Muscle of back (tissue), 11 donors: ENCODE results near the gene TENM3. TPM values are rescaled to one million over a fixed set of nuclear protein-coding genes. Genes with fewer than 3 reads are reported as not detected.
"Not testable (repeated sequence)": the region's sequence is repeated elsewhere in the genome, so short reads cannot be mapped to it uniquely, and the experiment has no call there.

Experiments
- DNase-seq, 3 donors: peaks; one replicate each; pipeline versions ENCODE4 v3.0.0 to v3.0.0-alpha.2; 2013
- polyA plus RNA-seq, 10 donors: library from polyadenylated mRNA; unstranded; fragments of 120-200 nt; gene quantifications; one replicate each; pipeline ENCODE4 v1.2.1, GENCODE V29; 2013; ENCODE audit not compliant: insufficient read length in 10 of 10

The TENM3 gene
- polyA plus RNA-seq, 10 donors, result 9.2 to 23.1 (median 15.7) TPM

GRCh38 chr4:182808673-182809416, 565.6 kb downstream of the TENM3 start:
- no peak for DNase-seq

DNA sequence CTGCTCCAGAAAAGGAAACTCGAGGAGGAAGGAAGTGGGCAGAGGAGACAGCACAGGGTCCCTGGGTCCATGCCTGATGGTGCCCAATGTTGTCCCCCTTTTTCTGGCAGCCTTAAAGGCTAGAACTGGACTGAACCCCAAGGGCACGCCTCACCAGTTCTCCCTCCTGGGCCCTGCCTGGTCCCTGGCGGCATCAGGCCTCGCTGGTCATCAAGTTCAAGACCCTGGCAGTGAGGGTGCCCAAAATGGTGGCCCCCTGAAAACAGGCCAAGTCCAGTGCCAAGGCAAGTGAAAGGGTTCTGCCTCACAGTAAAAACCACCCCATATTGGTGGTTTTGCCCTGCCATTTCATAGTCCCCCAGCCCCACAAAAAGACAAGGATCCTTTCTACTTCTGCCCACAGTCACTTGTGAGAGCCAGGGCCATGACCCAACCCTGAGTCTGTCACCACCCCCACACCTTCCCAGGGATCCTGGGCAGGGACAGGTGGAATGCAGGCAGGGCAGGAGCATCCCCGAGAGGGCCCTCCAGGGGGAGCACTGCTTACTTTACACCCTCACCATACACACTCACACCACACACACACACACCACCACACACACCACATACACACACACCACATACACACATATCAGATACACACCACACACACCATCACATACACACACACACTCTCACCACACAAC, 566.4 kb downstream of the TENM3 start:
- no peak for DNase-seq

DNA sequence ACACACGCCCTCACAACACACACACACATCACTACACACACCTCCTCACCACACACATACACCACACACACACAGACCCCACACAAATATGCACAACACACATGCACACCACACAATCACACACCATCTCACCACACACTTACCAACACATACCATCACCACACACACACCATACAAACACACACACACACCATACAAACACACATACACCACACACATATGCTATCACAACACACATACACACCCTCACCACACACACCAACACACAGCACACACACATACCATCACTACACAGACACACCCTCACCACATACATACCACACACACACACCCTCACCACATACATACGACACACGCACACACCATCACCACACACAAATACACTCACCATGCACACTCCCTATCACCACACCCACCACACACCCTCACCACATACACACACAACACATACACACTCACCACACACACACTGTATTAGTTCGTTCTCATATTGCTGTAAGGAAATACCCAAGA, 567.0 kb downstream of the TENM3 start:
- DNase-seq, result no peak

DNA sequence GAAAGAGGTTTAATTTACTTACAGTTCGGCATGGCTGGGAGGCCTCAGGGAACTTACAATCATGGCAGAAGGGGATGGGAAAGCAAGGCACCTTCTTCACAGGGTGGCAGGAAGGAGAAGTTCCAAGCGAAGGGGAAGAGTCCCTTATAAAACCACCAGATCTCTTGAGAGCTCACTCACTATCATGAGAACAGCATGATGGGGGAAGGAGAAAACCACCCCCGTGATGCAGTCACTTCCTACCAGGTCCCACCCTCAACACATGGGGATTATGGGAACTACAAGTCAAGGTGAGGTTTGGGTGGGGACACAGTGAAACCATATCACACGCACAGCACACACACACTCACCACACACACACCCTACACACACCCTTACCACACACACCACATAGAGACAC, 569.7 kb downstream of the TENM3 start:
- no peak for DNase-seq

DNA sequence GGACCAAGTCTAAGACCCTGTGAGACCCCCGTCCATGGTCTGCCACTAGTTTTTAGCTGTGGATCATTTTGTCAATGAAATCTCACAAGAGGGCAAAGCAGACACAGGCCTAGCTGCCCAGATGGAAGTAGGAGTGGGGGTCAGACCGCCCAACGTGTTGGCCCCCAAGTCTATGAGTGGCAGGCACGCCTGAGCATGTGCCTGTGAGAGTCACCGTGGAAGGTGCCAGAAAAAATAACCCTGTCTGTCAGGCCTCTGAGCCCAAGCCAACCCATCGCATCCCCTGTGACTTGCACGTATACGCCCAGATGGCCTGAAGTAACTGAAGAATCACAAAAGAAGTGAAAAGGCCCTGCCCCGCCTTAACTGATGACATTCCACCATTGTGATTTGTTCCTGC, 570.9 kb downstream of the TENM3 start:
- DNase-seq, result not testable (repeated sequence)

DNA sequence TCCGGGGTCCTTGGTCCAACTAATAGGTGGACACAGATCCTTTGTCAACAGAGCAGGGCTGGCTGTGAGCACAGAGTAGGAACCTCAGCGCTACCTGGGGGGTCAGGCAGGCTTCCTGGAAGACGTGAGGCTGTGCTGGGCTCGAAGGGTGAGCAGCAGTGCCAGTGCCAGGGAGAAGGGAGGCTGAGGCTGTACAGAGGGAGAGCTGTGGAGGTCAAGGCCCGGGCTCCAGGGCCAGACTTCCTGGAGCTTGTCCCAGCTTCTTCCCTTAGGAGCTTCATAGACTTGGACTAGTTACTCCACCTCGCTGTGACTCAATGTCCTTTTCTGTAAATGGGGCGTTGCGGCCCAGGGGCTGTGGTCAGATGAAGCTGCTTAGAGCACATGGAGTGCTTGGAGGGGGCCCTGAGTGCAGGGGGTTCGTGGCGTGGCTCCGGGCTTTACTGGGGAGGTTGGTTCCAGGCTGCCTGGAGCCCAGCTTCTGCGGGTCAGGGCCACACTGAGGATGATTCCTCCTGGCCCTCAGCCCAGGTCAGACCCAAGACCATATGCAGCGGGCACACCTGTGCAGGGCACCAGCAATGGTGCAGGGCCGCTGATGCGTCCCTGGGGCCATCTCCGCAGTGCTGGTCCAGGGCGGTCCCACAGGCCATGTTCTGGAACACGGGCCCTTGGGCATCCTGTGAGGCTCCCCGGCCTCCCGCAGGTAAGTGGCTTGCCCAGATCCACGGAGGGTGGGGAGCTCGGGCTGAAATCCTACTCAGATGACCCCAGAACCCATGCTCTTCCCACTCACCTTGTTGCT, 575.9 kb downstream of the TENM3 start:
- no peak for DNase-seq

GRCh38 chr4:182819751-182820150, 576.5 kb downstream of the TENM3 start:
- DNase-seq, result no peak

- DNase-seq, result no peak
These were observed 579.4 kb downstream of the TENM3 start for GRCh38 chr4:182822554-182822953.

GRCh38 chr4:182823576-182823975, 580.4 kb downstream of the TENM3 start:
- no peak for DNase-seq

DNA sequence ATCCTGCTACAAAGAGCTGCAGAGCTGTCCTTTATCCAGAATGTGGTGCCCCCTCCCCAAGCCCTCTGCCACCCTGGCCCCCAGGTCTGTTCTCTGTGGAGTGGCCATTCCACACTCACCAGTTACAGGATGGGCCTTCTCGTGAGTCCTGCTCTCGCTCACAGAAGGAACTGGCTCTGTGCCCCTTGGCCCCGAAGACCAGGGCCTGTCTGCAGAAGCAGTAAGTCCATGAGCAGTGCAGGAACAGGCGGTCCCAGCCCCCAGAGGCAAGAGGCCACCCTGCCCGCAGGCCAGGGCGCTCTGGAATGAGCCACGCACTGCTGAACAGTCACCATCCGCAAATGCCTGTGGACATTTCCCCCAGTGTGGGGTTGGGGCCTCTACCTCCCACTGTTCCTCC, 581.8 kb downstream of the TENM3 start:
- DNase-seq, result no peak

DNA sequence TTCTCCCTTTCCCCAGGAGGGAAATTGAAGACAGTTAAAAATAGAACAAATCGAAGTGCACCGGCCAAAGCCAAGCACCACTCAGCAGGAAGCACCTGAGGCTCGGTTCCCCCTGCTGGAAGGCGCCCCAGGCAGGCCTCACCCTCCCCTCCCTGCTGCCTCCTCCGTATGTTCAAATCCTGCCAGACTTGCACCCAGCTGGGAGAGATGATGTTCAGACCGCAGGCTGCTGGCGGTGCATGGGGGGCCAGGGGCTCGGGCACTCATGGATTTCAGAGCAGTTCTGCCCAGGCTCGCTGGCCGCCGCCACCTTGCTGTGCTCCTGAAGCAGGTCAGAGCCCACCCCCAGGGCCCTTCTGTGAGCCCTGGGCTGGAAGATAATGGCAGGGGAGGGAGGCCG, 582.6 kb downstream of the TENM3 start:
- no peak for DNase-seq

DNA sequence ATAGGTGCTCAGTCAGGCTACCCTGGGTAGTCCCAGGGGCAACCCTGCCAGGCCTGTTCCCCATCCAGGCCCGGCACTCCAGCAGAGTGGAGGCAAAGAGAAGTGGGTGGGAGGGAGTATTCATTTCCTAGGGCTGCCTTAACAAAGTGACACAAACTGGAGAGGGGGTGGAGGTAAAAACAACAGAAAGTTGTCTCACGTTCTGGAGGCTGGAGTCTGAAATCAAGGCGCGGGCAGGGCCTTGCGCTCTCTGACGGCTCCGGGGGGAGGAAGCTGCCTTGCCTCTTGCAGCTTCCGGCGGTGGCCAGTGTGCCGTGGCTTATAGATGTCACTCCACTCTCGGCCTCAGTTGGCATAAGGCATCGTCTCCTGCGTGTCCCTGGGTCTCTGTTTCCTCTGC, 583.2 kb downstream of the TENM3 start:
- DNase-seq, result no peak

DNA sequence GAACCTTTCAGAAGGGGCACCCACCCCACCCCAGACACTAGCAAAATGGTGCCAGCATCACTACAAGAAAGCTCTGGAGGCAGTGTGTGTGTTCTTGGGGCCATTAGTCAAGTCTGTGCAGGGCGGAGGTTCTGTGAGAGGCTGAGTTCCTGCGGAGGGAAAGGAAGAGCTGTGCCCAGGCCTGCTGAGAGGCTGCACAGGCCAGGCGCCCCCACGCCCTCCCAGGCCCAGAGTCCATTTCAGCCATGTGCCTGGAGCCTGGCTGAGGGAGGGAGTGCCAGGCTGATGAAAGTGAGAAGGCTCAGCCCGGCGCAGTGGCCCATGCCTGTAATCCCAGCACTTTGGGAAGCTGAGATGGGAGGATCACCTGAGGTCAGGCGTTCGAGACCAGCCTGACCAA, 584.0 kb downstream of the TENM3 start:
- DNase-seq, result no peak

DNA sequence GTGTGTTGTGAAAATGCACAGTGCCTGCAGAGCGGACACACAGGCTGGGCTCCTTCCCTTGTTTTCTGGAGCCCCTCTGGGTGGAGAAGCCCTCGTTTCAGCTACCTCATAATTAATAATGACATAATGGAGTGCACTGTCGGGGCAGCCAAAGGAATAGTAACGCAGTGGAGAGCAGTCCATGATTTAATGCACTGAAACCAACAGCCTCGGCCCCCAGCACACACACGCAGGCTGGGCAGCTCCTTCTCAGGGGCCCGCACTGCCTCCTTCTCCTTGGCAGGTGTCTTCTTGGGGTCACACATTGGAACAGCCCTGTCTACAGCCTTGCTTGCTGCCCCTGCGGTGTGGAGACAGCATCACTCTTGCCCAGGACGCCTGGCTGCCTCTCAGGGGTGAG, 584.8 kb downstream of the TENM3 start:
- no peak for DNase-seq

DNA sequence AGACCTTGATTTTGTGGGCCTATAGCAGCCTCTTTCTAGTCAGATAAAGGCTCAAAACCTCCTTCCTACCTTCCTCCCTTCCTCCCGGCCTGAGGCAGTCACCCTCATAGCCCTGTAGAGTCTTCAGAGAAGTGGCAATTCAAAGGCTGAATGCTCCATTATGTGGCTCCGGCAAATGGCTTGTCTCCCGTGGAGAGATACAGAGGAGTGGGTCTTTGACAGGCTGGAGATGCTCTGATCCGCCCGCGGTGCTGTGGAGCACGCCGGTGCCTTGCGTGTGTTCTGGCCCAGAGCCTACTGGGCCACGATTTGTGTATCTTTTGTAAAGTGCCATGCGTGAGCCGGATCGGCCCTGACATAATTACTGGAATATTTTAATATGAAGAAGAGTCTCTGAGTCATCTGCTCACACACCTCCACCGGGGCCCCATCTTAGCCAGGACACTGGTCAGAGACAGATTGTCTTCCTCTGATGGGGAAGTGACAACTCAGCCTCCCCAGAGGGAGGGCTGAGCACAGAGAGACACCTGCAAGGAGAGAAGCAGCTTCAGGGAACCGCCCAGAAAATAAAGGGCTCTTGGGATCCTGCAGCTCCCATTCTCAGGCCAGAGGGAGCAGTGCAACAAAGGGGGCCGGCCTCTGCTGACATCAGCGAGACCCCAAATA, 585.3 kb downstream of the TENM3 start:
- DNase-seq, result no peak

DNA sequence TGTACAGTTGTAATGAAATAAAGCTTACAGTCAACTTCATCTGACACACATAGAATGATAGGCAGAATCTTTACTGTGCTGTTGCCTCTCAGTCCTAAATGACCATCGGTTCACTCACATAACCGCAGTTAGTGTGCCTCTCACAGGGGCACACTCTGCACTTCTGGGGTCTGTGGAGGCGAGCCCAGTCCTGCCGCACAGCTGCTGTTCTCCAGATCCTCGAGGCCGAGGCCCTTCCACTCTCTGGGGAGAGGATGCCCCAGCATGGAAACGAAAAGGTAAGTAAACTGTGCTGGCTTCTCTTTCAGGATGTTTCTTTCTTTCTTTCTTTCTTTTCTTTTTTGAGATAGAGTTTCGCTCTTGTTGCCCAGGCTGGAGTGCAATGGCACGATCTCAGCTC, 586.0 kb downstream of the TENM3 start:
- DNase-seq, result no peak

GRCh38 chr4:182831376-182831775, 588.2 kb downstream of the TENM3 start:
- DNase-seq, result no peak

- DNase-seq, result no peak
These were observed 589.3 kb downstream of the TENM3 start for GRCh38 chr4:182832352-182833120.

DNA sequence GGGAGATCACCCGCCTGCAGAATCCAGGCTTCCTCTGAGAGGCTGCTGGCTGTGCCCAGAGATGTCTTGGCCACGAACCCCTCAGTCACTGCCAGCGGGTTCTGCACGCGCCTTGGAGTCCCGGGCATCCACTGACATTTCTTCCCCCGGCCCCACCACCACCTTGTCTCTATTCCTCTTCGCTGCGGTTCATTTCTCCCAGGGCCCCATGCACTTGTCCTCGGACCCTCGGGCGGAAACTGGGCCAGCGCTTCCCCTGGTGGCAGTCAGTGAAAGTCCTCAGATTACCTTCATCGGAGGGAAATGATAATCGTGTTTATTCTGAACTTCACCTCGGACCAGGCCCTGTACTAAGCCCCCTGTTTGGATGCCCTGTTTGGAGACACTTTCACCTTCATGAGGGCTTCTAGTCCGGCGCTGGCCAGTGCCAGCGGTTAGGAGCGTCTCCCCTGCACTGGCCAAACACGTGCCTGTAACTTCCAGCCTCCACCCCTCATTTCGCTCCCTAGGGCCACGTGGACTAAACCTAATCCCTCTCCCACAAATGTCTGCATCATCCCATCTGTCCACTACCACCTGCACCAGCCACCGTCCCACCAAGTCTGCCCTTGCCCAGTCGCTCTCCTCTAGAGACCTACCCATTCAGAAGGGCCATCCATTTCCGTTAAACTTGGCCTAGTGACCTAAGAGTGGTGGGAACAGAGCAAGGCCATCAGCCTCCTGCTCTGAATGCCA, 592.0 kb downstream of the TENM3 start:
- no peak for DNase-seq

GRCh38 chr4:182837831-182838230, 594.6 kb downstream of the TENM3 start:
- no peak for DNase-seq
